Neural crest cell (in vitro differentiated cells): ENCODE measurements around the gene TMEM135. TPM values are rescaled to one million over a fixed set of nuclear protein-coding genes. Genes with fewer than 3 reads are reported as not detected.
A peak's percentile ranks its signal among the peaks of the same experiment; 100 is the strongest.

Experiments
- DNase-seq: peaks from one replicate; pipeline ENCODE4 v3.0.0; 2021; ENCODE audit warnings: low read depth, mixed read lengths, low spot score
- H3K27ac Mint-ChIP-seq: one replicate; pipeline ENCODE4 v1.8.0; 2021; ENCODE audit warnings: mild to moderate bottlenecking, mixed read lengths; ENCODE audit not compliant: unreplicated experiment
- H3K27me3 Mint-ChIP-seq: 2 replicates; pipeline ENCODE4 v1.8.0; 2021; ENCODE audit warnings: low read depth, mild to moderate bottlenecking, mixed read lengths
- H3K36me3 Mint-ChIP-seq: 2 replicates; pipeline ENCODE4 v1.8.0; 2021; ENCODE audit warnings: low read depth, mild to moderate bottlenecking, mixed read lengths
- H3K4me1 Mint-ChIP-seq: 2 replicates; pipeline ENCODE4 v1.8.0; 2021; ENCODE audit warnings: mixed read lengths
- H3K4me3 Mint-ChIP-seq: one replicate; pipeline ENCODE4 v1.8.0; 2021; ENCODE audit warnings: mild to moderate bottlenecking, mixed read lengths
- H3K9me3 Mint-ChIP-seq: 2 replicates; pipeline ENCODE4 v1.8.0; 2021; ENCODE audit warnings: mixed read lengths
- total RNA-seq: library from RNA; stranded (reverse); gene quantifications from 2 replicates; pipeline ENCODE4 v1.2.1, GENCODE V29; 2021
- TF ChIP-seq, protein P1 (sequence below): fragments of 200-600 bp; sonication (generic); conservative IDR thresholded peaks from 2 replicates; pipeline ENCODE4 v1.5.0; 2021; ENCODE audit warnings: antibody characterized with exemption, mild to moderate bottlenecking

The TMEM135 gene
- total RNA-seq, 1 donor from 2014 or later = 39.5 TPM

DNA sequence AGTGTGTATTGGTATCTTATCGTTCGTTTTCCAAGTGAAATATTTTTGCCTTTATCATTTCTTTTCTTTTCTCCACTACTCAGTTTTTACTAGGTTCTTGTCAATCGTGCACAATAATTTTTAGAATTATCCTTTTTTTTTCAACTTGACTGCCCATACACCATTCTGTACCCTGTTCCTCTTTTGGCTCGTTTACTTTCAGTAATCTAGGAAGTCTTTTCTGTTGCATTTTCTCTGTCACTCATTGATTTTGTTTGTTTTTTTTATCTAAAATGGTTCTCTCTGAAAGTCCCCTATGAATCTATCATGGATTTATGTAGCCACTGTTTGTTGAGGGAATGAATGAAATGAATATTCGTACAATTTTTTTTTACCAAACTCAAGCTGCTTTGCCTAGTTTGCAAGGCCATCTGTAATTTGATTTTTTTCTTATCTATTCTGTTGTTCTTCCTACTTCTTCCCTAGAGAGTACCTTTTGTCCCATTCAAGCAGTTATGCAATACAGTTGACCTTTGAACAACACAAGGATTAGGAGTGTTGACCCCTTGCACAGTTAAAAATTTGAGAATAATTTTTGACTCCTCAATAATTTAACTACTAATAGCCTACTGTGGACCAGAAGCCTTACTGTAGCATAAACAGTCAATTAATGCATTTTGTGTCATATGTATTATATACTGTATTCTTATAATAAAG, 166.3 kb downstream of the TMEM135 start:
- Mint-ChIP-seq H3K27ac (no peak overlapping the region), H3K4me1 (peaks cover 5% of the 10 kb centered on the region), H3K27me3 (no peaks in the 10 kb centered on the region), H3K36me3 (peaks cover 16% of the 10 kb centered on the region), H3K4me3 (no peak overlapping the region), H3K9me3 (peaks cover 11% of the 10 kb centered on the region)
- DNase-seq = no peak
- TF ChIP-seq, protein P1, sequence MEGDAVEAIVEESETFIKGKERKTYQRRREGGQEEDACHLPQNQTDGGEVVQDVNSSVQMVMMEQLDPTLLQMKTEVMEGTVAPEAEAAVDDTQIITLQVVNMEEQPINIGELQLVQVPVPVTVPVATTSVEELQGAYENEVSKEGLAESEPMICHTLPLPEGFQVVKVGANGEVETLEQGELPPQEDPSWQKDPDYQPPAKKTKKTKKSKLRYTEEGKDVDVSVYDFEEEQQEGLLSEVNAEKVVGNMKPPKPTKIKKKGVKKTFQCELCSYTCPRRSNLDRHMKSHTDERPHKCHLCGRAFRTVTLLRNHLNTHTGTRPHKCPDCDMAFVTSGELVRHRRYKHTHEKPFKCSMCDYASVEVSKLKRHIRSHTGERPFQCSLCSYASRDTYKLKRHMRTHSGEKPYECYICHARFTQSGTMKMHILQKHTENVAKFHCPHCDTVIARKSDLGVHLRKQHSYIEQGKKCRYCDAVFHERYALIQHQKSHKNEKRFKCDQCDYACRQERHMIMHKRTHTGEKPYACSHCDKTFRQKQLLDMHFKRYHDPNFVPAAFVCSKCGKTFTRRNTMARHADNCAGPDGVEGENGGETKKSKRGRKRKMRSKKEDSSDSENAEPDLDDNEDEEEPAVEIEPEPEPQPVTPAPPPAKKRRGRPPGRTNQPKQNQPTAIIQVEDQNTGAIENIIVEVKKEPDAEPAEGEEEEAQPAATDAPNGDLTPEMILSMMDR = no peak

DNA sequence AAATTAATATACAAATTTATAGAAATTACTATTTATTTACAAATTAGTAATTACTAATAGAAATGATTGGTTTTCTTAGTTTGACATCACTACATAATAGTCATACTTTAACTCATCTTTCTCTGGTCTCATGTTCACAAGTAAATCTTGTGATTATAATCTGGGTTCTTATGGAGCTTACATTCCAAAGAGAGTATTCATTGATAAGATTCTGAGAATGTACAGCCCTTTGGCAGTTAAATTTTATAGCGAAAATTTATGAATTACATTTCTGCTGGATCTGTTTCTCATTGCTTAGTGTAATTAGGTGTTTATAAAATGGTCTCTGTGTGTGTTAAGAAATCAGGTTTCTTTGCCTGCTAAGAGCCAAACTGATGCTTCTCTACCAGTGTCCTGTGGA, 175.2 kb downstream of the TMEM135 start:
- TF ChIP-seq, protein P1 = no peak
- Mint-ChIP-seq H3K27me3 (no peaks in the 10 kb centered on the region), H3K4me1 (no peaks in the 10 kb centered on the region), H3K36me3 (peaks cover 10% of the 10 kb centered on the region), H3K9me3 (peaks cover 9% of the 10 kb centered on the region), H3K4me3 (no peak overlapping the region), H3K27ac (no peak overlapping the region)
- no peak for DNase-seq

DNA sequence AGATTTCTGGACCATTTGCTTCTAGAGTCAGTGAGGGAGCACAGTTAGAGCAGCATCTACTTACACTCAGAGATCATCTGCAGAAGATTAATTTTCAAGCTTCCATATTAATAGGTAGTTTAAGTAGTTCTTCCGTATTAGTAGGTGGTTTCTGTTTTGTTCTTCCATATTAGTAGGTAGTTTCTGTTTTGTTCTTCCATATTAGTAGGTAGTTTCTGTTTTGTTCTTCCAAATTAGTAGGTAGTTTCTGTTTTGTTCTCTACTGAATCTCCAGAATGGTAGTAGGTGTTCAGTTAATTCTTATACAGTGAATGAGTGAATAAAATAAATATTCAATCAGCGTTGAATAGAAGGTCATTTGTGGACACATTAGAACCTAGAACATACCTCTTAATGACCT, 175.7 kb downstream of the TMEM135 start:
- Mint-ChIP-seq H3K27ac (no peak overlapping the region), H3K36me3 (peaks cover 5% of the 10 kb centered on the region), H3K4me1 (no peaks in the 10 kb centered on the region), H3K9me3 (peaks cover 7% of the 10 kb centered on the region), H3K4me3 (no peak overlapping the region), H3K27me3 (no peaks in the 10 kb centered on the region)
- TF ChIP-seq, protein P1 = no peak
- DNase-seq = no peak

DNA sequence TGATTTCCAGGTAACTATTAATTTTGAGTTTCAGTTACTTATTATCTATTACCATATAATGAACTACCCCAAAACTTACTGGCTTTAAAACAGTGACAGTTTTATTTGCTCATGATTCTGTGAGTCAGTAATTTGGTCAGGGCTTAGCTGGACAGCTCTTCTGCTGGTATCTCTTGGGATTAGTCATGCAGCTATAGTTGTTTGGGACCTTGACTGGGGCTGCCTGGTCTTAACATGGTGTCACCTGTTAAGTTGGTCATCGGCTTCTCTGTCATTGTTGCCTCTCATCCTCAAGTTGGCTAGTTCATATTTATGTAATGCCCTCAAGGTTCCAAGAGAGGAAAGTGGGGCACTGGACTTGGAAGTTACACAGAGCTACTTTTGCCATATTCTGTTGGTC, 177.5 kb downstream of the TMEM135 start:
- TF ChIP-seq, protein P1 = no peak
- no peaks in the 10 kb centered on the region for H3K27me3 Mint-ChIP-seq
- no peaks in the 10 kb centered on the region for H3K9me3 Mint-ChIP-seq
- H3K4me1 Mint-ChIP-seq = peaks cover 4% of the 10 kb centered on the region
- H3K4me3 Mint-ChIP-seq = no peak overlapping the region
- DNase-seq = no peak
- no peak overlapping the region for H3K27ac Mint-ChIP-seq
- H3K36me3 Mint-ChIP-seq = no peaks in the 10 kb centered on the region

DNA sequence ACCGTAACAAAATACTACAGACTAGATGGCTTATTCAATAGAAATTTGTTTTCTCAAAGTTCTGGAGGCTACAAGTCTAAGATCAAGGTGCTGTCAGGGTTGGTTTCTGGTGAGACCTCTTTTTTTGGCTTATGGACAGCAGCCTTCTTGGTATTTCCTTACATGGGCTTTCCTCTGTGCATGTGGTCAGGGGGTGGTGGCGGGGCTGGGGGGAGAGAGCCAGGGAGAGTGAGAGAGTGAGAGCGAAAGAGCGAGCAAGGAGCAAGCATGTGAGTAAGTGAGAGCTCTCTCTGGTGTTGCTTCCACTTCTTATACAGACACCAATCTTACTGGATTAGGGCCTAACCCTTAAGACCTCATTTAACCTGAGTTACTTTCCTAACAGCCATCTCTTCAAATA, 181.5 kb downstream of the TMEM135 start:
- no peaks in the 10 kb centered on the region for H3K9me3 Mint-ChIP-seq
- peak overlapping the region; percentile 57 for H3K27ac Mint-ChIP-seq
- H3K36me3 Mint-ChIP-seq = no peaks in the 10 kb centered on the region
- no peaks in the 10 kb centered on the region for H3K27me3 Mint-ChIP-seq
- H3K4me3 Mint-ChIP-seq = no peak overlapping the region
- peaks cover 4% of the 10 kb centered on the region for H3K4me1 Mint-ChIP-seq
- no peak for DNase-seq
- TF ChIP-seq, protein P1 = no peak
